ENCODE data around the gene ANGPTL3.

ANGPTL3 gene

DNA sequence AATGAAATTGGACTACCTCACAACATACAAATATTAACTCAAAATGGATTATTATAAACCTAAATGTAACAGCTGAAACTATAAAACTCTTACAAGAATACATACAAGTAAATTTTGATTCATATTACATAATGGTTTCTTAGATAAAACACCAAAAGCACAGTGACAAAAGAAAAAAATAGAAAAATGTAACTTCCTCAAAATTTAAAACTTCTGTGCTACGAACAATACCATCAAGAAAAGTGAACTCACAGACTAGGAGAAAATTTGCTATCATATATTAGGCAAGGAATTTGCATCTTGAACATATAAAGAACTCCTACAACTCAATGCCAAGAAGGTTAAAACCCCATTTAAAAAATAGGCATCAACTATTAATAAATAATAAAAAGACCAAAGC is 31.2 kb downstream of the ANGPTL3 start:
- DNase-seq = peak in 1 of 2 donors; percentile 15

DNA sequence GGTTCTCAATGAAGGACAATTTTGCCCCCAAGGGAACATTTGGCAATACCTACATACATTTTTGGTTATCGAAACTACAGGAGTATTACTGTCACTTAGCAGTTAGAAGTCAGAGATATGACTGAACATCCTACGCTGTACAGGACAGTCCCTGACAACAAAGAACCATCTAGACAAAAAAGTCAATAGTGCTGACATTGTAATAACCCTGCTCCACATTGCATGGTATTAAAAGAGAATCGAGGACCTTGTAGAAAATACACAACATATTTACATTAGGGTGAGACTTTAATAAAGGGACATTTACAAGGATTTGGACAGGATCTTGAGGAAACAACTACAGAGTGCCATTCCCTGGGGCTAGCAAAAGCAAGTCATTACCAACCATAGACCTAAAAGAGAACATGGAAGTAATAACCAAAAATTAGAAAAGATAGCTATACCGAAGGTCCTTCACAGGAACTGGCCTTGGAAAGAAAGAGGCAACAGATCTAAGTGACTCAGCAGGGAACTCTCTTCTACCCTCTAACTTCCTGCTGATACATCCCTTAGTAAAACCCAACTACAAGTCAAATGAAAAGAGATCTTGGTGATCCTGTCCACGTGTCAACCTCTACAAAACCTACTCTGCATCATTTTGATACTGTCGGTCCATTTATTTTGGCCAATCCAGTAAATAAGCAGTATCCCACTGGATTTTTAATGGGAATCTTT is 40.2 kb downstream of the ANGPTL3 start:
- DNase-seq = no peak

DNA sequence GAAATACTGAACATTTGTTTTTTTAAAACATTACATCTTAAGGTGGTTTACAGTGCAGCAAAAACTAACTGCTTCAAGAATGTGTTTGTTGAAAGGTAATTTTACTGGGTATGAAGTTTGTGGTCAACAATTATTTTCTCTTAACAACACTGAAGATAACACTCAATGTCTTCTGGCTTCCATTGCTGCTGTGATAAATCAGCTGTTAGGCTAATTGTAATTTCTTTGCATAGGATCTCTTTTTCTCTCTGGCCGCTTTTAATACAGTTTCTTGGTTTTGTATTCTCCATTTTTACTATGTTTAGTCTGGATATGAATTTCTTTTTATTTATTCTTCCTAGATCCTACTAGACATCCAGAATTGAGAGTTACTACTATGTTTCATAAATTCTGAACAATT is 46.0 kb downstream of the ANGPTL3 start:
- no peak for DNase-seq

DNA sequence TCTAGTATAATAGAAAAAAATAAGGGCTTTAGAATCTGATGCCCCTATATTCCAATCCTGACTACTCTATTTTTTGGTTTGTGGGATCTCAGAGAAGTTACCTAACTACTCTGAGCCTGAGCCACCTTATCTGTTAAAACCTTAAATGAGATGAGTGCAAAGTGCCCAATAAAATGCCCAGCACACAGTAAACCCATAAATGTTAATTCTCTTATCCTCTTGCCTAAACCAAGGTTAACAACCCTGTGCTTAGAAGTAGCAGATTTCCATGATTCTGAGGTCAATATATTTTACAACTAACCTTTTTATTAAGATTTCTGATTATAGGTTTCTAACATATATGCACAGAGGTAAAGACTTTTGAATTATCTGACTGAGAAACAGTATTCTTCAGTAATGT is 55.1 kb downstream of the ANGPTL3 start:
- no peak for DNase-seq

DNA sequence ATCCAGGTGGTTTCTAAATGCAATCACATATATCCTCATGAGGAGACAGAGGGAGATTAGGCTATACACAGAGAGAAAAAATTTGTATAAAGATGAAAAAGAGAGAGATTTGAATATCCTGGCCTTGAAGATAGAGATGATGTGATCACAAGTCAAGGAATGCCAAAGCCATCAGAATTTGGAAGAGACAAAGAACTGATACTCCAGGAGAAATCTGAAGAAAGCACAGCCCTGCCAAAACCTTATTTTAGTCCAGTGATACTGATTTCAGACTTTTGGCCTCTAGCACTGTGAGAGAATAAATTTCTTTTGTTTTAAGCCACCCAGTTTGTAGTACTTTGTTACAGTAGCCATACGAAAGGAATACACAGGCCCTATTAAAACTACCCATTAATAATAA is 57.4 kb downstream of the ANGPTL3 start:
- no peak for DNase-seq
